ENCODE results near the gene ACSS3.

ACSS3 gene

GRCh38 chr12:81297601-81298000 is 219.7 kb downstream of the ACSS3 start:
- H3K27me3 Mint-ChIP-seq, result no peaks in the 10 kb centered on the region
- H3K27ac Mint-ChIP-seq, result no peak overlapping the region
- no peaks in the 10 kb centered on the region for H3K4me1 Mint-ChIP-seq
- no peak overlapping the region for H3K4me3 Mint-ChIP-seq
- H3K9me3 Mint-ChIP-seq, result peaks cover 3% of the 10 kb centered on the region
- no peak for DNase-seq
- CTCF ChIA-PET, result no interaction called here
- H3K36me3 Mint-ChIP-seq, result no peaks in the 10 kb centered on the region

- Mint-ChIP-seq H3K27me3 (no peaks in the 10 kb centered on the region), H3K9me3 (no peaks in the 10 kb centered on the region), H3K4me3 (no peak overlapping the region), H3K27ac (no peak overlapping the region), H3K36me3 (no peaks in the 10 kb centered on the region), H3K4me1 (no peaks in the 10 kb centered on the region)
- CTCF ChIA-PET, result no interaction called here
- no peak for DNase-seq
Observed at GRCh38 chr12:81300454-81300853, 222.6 kb downstream of the ACSS3 start.

- no peaks in the 10 kb centered on the region for H3K4me1 Mint-ChIP-seq
- CTCF ChIA-PET, result no interaction called here
- no peak for DNase-seq
- no peaks in the 10 kb centered on the region for H3K9me3 Mint-ChIP-seq
- H3K4me3 Mint-ChIP-seq, result no peak overlapping the region
- no peaks in the 10 kb centered on the region for H3K36me3 Mint-ChIP-seq
- no peak overlapping the region for H3K27ac Mint-ChIP-seq
- no peaks in the 10 kb centered on the region for H3K27me3 Mint-ChIP-seq
Observed at GRCh38 chr12:81303935-81304334, 226.1 kb downstream of the ACSS3 start.

All from activated naive CD4-positive, alpha-beta T cell treated with anti-CD3 and anti-CD28 coated beads, Interleukin-2, amount 10 ng/mL, durations not matched to agents 7 days and 5 days (primary cell).